Fibroblast of the aortic adventitia (primary cell): Measurements from ENCODE around the gene EMX2. TPM values are rescaled to one million over a fixed set of nuclear protein-coding genes. Genes with fewer than 3 reads are reported as not detected.

ENCODE experiments used
- DNase-seq: peaks from one replicate; pipeline ENCODE4 v3.0.0-alpha.2; 2010; ENCODE audit warnings: low read depth
- H3K4me3 ChIP-seq: 2 replicates; pipeline ENCODE4 v1.5.1; 2011; ENCODE audit warnings: low read depth, mild to moderate bottlenecking, control low read depth, low read length, moderate library complexity
- total RNA-seq: library from RNA; depleted of rRNA; stranded (reverse); fragments of >200 nt; gene quantifications from 2 replicates; pipeline ENCODE4 v1.2.3, GENCODE V29; 2012; ENCODE audit warnings: low replicate concordance
- TF ChIP-seq, protein P1 (sequence below): IDR thresholded peaks from 2 replicates; pipeline ENCODE4 v1.5.1; 2011; ENCODE audit warnings: mild to moderate bottlenecking, low read length, control low read depth, inconsistent platforms; ENCODE audit not compliant: insufficient read depth

The EMX2 gene
- total RNA-seq, 1 donor, result 0.18 TPM

- TF ChIP-seq, protein P1, sequence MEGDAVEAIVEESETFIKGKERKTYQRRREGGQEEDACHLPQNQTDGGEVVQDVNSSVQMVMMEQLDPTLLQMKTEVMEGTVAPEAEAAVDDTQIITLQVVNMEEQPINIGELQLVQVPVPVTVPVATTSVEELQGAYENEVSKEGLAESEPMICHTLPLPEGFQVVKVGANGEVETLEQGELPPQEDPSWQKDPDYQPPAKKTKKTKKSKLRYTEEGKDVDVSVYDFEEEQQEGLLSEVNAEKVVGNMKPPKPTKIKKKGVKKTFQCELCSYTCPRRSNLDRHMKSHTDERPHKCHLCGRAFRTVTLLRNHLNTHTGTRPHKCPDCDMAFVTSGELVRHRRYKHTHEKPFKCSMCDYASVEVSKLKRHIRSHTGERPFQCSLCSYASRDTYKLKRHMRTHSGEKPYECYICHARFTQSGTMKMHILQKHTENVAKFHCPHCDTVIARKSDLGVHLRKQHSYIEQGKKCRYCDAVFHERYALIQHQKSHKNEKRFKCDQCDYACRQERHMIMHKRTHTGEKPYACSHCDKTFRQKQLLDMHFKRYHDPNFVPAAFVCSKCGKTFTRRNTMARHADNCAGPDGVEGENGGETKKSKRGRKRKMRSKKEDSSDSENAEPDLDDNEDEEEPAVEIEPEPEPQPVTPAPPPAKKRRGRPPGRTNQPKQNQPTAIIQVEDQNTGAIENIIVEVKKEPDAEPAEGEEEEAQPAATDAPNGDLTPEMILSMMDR, result no peak
- no peak for DNase-seq
- no peak overlapping the region for H3K4me3 ChIP-seq
Observed at GRCh38 chr10:117590101-117590875, 47.7 kb downstream of the EMX2 start.

- H3K4me3 ChIP-seq, result no peak overlapping the region
- no peak for DNase-seq
- TF ChIP-seq, protein P1, result no peak
Observed at GRCh38 chr10:117591043-117591442, 48.5 kb downstream of the EMX2 start.

GRCh38 chr10:117594722-117595121, 52.2 kb downstream of the EMX2 start:
- no peak for DNase-seq
- H3K4me3 ChIP-seq, result no peak overlapping the region
- TF ChIP-seq, protein P1, result no peak

GRCh38 chr10:117596706-117597105, 54.2 kb downstream of the EMX2 start:
- DNase-seq, result no peak
- no peak overlapping the region for H3K4me3 ChIP-seq
- TF ChIP-seq, protein P1, result no peak

- TF ChIP-seq, protein P1, result no peak
- H3K4me3 ChIP-seq, result no peak overlapping the region
- no peak for DNase-seq
Observed at GRCh38 chr10:117597216-117597615, 54.7 kb downstream of the EMX2 start.

Other genes starting within 250 kb of the EMX2 start
- 24.2 and 42.2 TPM in 2 replicates for gene PDZD8, start 167.3 kb upstream of the EMX2 start, total RNA-seq